Thyroid gland (tissue), 4 donors: ENCODE measurements around the gene RBM48.
"Not testable (repeated sequence)": the region's sequence is repeated elsewhere in the genome, so short reads cannot be mapped to it uniquely, and the experiment has no call there.

ENCODE experiments used
- POLR2A ChIP-seq, 2 donors: fragments of 450-650 bp; IDR thresholded peaks; one replicate each; pipeline ENCODE4 v1.6.1; 2017; ENCODE audit warnings: antibody characterized with exemption in 2 of 2, mild to moderate bottlenecking in 2 of 2, moderate library complexity in 1 of 2
- TF ChIP-seq, protein P1 (sequence below), 6 experiments: fragments of 200-600 bp in 3 of 6; fragments of 450-650 bp in 3 of 6; sonication (generic) in 3 of 6; IDR thresholded peaks; one replicate each; pipeline ENCODE4 v1.5.1; 2016 to 2019; ENCODE audit warnings: antibody characterized with exemption in 6 of 6, mild to moderate bottlenecking in 2 of 6, inconsistent platforms in 1 of 6, moderate library complexity in 1 of 6

DNA sequence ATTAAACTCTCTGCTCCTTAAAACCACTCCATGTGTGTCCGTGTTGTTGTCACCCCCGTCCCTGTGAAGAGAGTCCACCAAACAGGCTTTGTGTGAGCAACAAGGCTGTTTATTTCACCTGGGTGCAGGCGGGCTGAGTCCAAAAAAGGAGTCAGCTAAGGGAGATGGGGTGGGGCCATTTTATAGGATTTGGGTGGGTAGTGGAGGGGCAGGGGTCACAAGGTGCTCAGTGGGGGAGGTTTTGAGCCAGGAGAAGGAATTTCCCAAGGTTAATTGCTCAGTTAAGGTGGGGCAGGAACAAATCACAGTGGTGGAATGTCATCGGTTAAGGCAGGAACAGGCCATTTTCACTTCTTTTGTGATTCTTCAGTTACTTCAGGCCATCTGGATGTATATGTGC lies 49.4 kb upstream of the RBM48 start:
- TF ChIP-seq, protein P1, sequence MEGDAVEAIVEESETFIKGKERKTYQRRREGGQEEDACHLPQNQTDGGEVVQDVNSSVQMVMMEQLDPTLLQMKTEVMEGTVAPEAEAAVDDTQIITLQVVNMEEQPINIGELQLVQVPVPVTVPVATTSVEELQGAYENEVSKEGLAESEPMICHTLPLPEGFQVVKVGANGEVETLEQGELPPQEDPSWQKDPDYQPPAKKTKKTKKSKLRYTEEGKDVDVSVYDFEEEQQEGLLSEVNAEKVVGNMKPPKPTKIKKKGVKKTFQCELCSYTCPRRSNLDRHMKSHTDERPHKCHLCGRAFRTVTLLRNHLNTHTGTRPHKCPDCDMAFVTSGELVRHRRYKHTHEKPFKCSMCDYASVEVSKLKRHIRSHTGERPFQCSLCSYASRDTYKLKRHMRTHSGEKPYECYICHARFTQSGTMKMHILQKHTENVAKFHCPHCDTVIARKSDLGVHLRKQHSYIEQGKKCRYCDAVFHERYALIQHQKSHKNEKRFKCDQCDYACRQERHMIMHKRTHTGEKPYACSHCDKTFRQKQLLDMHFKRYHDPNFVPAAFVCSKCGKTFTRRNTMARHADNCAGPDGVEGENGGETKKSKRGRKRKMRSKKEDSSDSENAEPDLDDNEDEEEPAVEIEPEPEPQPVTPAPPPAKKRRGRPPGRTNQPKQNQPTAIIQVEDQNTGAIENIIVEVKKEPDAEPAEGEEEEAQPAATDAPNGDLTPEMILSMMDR (IDR thresholded peaks at IDR 0.05) = not testable (repeated sequence)
- not testable (repeated sequence) for TF ChIP-seq POLR2A (IDR thresholded peaks at IDR 0.05)
